HUES48 (cell line): Measurements from ENCODE around the gene ZNHIT6.

ENCODE experiments used
- H3K27ac ChIP-seq: one replicate; pipeline ENCODE4 v1.7.0; 2013; ENCODE audit warnings: low read depth, low read length, inconsistent platforms
- H3K27me3 ChIP-seq: 2 replicates; pipeline ENCODE4 v1.6.1; 2013; ENCODE audit warnings: mild to moderate bottlenecking, low read length; ENCODE audit not compliant: control insufficient read depth, insufficient read depth
- H3K36me3 ChIP-seq: 2 replicates; pipeline ENCODE4 v1.6.1; 2013; ENCODE audit warnings: low read length; ENCODE audit not compliant: control insufficient read depth, insufficient read depth
- H3K4me1 ChIP-seq: 2 replicates; pipeline ENCODE4 v1.6.1; 2013; ENCODE audit warnings: mild to moderate bottlenecking, low read length; ENCODE audit not compliant: control insufficient read depth, insufficient read depth
- H3K4me3 ChIP-seq: 2 replicates; pipeline ENCODE4 v1.5.1; 2013; ENCODE audit warnings: mild to moderate bottlenecking, low read depth, low read length
- H3K9ac ChIP-seq: 2 replicates; pipeline ENCODE4 v1.6.1; 2013; ENCODE audit warnings: mild to moderate bottlenecking, low read depth, low read length, moderate library complexity
- H3K9me3 ChIP-seq: 2 replicates; pipeline ENCODE4 v1.6.1; 2013; ENCODE audit warnings: low read length; ENCODE audit not compliant: control insufficient read depth, insufficient read depth

ZNHIT6 gene

GRCh38 chr1:85605484-85606413 is 102.5 kb downstream of the ZNHIT6 start:
- Histone ChIP-seq H3K27ac (no peak overlapping the region), H3K36me3 (no peaks in the 10 kb centered on the region), H3K9me3 (no peaks in the 10 kb centered on the region), H3K4me3 (no peak overlapping the region), H3K9ac (no peak overlapping the region), H3K4me1 (peaks cover 26% of the 10 kb centered on the region), H3K27me3 (no peaks in the 10 kb centered on the region)

GRCh38 chr1:85604298-85604997 is 103.8 kb downstream of the ZNHIT6 start:
- Histone ChIP-seq H3K4me3 (no peak overlapping the region), H3K9ac (no peak overlapping the region), H3K4me1 (peaks cover 26% of the 10 kb centered on the region), H3K36me3 (no peaks in the 10 kb centered on the region), H3K27ac (no peak overlapping the region), H3K27me3 (no peaks in the 10 kb centered on the region), H3K9me3 (no peaks in the 10 kb centered on the region)

GRCh38 chr1:85603086-85603880 is 105.0 kb downstream of the ZNHIT6 start:
- Histone ChIP-seq H3K9me3 (no peaks in the 10 kb centered on the region), H3K9ac (no peak overlapping the region), H3K36me3 (no peaks in the 10 kb centered on the region), H3K27ac (no peak overlapping the region), H3K4me3 (no peak overlapping the region), H3K4me1 (peaks cover 23% of the 10 kb centered on the region), H3K27me3 (peaks cover 5% of the 10 kb centered on the region; the same call in 1 of the 2 replicates)

GRCh38 chr1:85602571-85602970 is 105.7 kb downstream of the ZNHIT6 start:
- Histone ChIP-seq H3K4me3 (no peak overlapping the region), H3K9me3 (no peaks in the 10 kb centered on the region), H3K36me3 (no peaks in the 10 kb centered on the region), H3K4me1 (peaks cover 19% of the 10 kb centered on the region), H3K27ac (no peak overlapping the region), H3K9ac (no peak overlapping the region), H3K27me3 (peaks cover 7% of the 10 kb centered on the region; the same call in 1 of the 2 replicates)

GRCh38 chr1:85601901-85602300 is 106.3 kb downstream of the ZNHIT6 start:
- H3K36me3 ChIP-seq, result no peaks in the 10 kb centered on the region
- H3K9ac ChIP-seq, result no peak overlapping the region
- no peak overlapping the region for H3K27ac ChIP-seq
- no peaks in the 10 kb centered on the region for H3K9me3 ChIP-seq
- H3K4me1 ChIP-seq, result peaks cover 20% of the 10 kb centered on the region
- H3K27me3 ChIP-seq, result peaks cover 7% of the 10 kb centered on the region; the same call in 1 of the 2 replicates
- no peak overlapping the region for H3K4me3 ChIP-seq

- Histone ChIP-seq H3K36me3 (no peaks in the 10 kb centered on the region), H3K4me1 (peaks cover 10% of the 10 kb centered on the region), H3K27me3 (peaks cover 7% of the 10 kb centered on the region; the same call in 1 of the 2 replicates), H3K9me3 (no peaks in the 10 kb centered on the region), H3K4me3 (no peak overlapping the region), H3K9ac (no peak overlapping the region), H3K27ac (no peak overlapping the region)
Observed at GRCh38 chr1:85599681-85600080, 108.6 kb downstream of the ZNHIT6 start.
